ENCODE measurements around the gene GTPBP10.
"Not testable (repeated sequence)": the region's sequence is repeated elsewhere in the genome, so short reads cannot be mapped to it uniquely, and the experiment has no call there.

Gene GTPBP10

GRCh38 chr7:90320014-90320413 is 26.5 kb upstream of the GTPBP10 start:
- no peak for TF ChIP-seq CTCF (IDR thresholded peaks at IDR 0.05; ENCODE audit: low read depth, low read length)
- DNase-seq (ENCODE audit: extremely low read depth, low read depth): no peak

GRCh38 chr7:90320418-90320800 is 26.1 kb upstream of the GTPBP10 start:
- TF ChIP-seq CTCF (IDR thresholded peaks at IDR 0.05; ENCODE audit: low read depth, low read length): no peak
- no peak for DNase-seq (ENCODE audit: extremely low read depth, low read depth)

- no peak for DNase-seq (ENCODE audit: extremely low read depth, low read depth)
- no peak for TF ChIP-seq CTCF (IDR thresholded peaks at IDR 0.05; ENCODE audit: low read depth, low read length)
Measured at GRCh38 chr7:90320801-90321494, 25.6 kb upstream of the GTPBP10 start, which contains the start of gene FAM237B. FAM237B (minus strand) TSS chr7:90321304; CDS start chr7:90319748, 1,556 bp downstream.

- no peak for DNase-seq (ENCODE audit: extremely low read depth, low read depth)
- TF ChIP-seq CTCF (IDR thresholded peaks at IDR 0.05; ENCODE audit: low read depth, low read length): no peak
Measured at GRCh38 chr7:90322837-90323236, 23.7 kb upstream of the GTPBP10 start.

GRCh38 chr7:90326500-90326899 is 20.0 kb upstream of the GTPBP10 start:
- no peak for TF ChIP-seq CTCF (IDR thresholded peaks at IDR 0.05; ENCODE audit: low read depth, low read length)
- DNase-seq (ENCODE audit: extremely low read depth, low read depth): no peak

- TF ChIP-seq CTCF (IDR thresholded peaks at IDR 0.05; ENCODE audit: low read depth, low read length): no peak
- no peak for DNase-seq (ENCODE audit: extremely low read depth, low read depth)
Measured at GRCh38 chr7:90334193-90334843, 12.2 kb upstream of the GTPBP10 start.

- DNase-seq (ENCODE audit: extremely low read depth, low read depth): not testable (repeated sequence)
Measured at GRCh38 chr7:90334926-90335325, 11.6 kb upstream of the GTPBP10 start.

Measured in AG09319 (cell line).